PFSK-1 (cell line): ENCODE results near the gene CEMIP.

Experiments used
- POLR2AphosphoS5 ChIP-seq: IDR thresholded peaks from 2 replicates; pipeline ENCODE4 v1.6.1; 2012; ENCODE audit warnings: low read depth, mild to moderate bottlenecking, control low read depth, low read length, moderate library complexity
- REST ChIP-seq, 2 experiments: IDR thresholded peaks; 2 replicates each; pipeline versions ENCODE4 v1.6.1 to v1.8.0; 2011 to 2012; ENCODE audit warnings: low read depth in 2 of 2, low read length in 2 of 2, control low read depth in 1 of 2, inconsistent platforms in 1 of 2, mild to moderate bottlenecking in 1 of 2, moderate library complexity in 1 of 2; ENCODE audit not compliant: insufficient read depth in 1 of 2
- SIN3A ChIP-seq: IDR thresholded peaks from 2 replicates; pipeline ENCODE4 v1.6.1; 2012; ENCODE audit warnings: mild to moderate bottlenecking, low read length, moderate library complexity, borderline replicate concordance; ENCODE audit not compliant: insufficient read depth
- TAF1 ChIP-seq: IDR thresholded peaks from 2 replicates; pipeline ENCODE4 v1.6.1; 2012; ENCODE audit warnings: low read length, control low read depth, borderline replicate concordance; ENCODE audit not compliant: insufficient read depth

GRCh38 chr15:80766275-80766674 is 12.9 kb upstream of the CEMIP start:
- TF ChIP-seq REST (IDR thresholded peaks at IDR 0.05; ENCODE audit: insufficient read depth in 1 of 2, low read depth in 2 of 2, low read length in 2 of 2) (no peak), TAF1 (no peak), POLR2AphosphoS5 (no peak), SIN3A (no peak)
